GM21786 (cell line): Measurements from ENCODE around the gene CNPY1.

Experiments
- ATAC-seq: cut with Tn5 transposase; IDR thresholded peaks from one replicate; pipeline ENCODE4 v1.9.1; 2021; ENCODE audit not compliant: unreplicated experiment

The CNPY1 gene

GRCh38 chr7:155457544-155458110, 88.7 kb downstream of the CNPY1 start:
- no peak for ATAC-seq

GRCh38 chr7:155456738-155457543, 89.4 kb downstream of the CNPY1 start:
- ATAC-seq = no peak

DNA sequence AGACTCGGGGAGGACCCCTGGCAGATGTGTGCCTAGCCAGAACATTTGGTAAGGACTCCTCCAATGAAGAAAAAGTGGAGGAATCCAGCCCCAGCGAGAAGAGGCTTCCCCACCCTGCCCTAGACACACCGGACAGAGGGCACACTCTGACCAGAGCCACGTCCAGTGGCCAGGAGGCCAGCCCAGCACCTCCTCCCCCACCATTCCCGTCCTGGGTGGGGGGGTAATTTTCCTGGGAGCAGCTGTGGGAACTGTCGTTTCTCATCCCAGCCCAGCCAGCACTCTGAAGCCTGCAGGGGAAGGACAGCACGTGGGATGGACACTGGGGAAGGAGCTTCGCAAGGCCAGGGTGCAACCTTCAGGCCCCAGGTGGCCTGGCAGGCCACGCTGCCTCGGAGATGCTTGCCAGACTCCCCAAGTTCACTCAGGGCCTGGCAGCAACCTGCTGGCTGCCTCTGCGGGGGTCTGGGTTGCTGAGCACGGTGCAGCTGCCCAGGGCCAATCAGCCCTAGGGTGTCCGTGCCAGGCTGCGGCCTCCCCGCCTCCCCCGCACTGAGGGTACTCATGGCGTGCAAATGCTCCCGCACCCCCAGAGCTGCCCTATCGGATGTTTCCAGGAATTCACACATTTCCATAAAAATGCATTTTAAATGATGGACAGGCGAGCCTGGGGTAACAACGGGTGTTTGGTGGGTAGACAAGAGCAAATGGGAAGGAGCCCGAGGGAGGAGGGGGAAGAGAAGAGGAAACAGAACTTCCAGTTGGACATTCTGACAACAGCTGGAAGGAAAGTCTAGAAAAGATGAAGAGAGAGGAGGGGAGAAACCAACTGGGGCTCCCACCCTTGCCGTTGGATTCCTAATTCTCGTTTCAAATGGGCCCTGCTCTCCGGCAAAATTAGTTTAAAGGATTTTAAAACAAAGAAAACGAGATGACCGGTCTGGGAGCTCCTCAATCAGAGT, 90.3 kb downstream of the CNPY1 start:
- no peak for ATAC-seq

DNA sequence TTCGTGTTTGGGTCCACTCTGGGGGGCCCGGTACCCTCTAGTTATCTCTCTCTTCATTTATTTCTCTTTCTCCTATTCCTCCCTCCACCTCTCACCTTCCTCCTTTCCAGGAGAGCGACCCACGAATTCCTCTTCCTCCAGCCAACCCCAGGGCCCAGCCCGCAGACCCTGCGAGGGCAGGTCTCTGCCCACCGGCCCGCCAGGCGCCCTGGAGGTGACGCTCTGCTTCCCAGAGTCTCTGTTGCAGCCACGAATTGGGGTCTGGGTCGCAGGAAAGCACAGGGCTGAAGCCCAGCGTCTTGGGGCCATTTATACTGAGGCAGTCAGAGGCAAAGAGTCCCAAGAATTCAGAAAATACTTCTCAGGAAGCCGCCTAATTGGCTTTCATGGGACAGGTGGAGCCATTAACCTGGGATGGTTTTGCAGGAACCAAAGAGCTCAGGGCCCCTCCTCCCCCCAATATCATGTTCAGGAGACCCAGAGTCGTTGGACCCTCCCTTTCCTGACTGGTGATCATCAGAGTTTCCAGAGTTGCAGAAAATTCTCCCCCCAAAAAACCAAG, 91.1 kb downstream of the CNPY1 start:
- ATAC-seq = no peak

GRCh38 chr7:155454183-155455112, 91.9 kb downstream of the CNPY1 start:
- ATAC-seq = no peak

DNA sequence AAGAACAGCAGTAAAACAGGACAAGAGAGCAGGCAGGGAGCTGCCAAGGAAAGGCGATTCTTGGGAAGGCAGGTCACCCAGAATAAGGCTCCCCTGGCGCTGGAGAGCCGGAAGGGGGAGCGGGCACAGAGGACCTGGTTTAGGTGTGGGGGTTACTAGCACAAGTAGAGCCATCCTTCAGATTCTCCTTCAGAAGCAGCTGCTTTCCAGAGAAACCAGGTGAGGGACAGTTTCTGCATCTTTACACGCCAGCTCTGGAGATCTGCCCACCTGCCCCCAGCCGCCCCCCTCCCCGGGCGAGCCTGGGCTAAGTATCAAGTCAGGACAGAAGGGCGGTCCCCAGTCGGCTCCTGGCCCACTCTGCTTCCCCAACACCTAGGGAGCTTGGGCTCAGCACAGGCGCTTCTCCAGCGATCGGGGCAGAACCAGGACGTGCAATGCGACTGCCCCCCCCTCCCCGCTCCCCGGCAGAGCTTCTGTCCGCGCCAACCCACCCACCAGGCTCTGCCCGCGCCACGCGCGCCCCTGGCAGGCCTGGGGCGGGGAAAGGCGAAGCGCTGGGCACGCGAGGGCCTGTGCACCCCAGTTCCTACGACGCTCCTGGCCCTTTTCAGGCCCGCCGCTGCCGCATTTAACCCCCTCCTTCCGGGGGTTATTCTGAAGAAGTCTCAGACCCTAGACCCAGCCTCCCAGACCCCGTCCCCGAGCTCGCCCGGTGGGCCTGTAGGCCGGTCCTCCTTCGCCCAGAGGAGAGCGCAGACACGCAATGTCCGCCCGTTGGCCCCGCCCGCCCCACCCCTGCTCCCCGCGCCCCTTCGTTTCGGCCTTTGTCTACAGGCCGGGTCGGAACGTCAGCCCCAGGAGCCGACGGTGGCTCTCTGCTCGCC, 92.8 kb downstream of the CNPY1 start:
- ATAC-seq = no peak

GRCh38 chr7:155452505-155453295, 93.7 kb downstream of the CNPY1 start:
- ATAC-seq = no peak

DNA sequence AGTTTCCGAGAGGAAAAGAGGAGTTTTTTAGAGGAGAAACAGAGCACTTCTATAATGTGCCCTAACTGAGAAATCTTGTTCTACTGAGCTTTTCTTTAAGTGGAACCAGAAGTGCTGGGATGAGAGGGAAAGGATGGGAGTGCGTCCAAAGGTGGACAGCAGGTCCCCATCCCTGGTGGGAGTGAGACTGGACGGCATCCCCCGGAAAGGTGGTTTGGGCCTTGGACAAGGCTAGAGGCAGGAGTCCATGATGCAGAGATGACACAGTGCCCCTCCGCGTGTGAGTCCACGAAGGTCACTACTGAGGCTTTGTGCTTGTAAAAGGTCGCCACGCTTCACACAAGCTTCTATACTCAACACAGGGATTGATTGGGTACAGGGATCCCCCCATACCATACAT, 94.5 kb downstream of the CNPY1 start:
- ATAC-seq = no peak
